ENCODE measurements around the gene ARHGAP10.

- TF ChIP-seq POLR2AphosphoS5 (IDR thresholded peaks at IDR 0.05; ENCODE audit: low read length) (no peak), USF2 (IDR thresholded peaks at IDR 0.05; ENCODE audit: borderline replicate concordance, low read depth, low read length) (no peak), ATF2 (IDR thresholded peaks at IDR 0.05; ENCODE audit: low read length) (no peak), NR2C1 (IDR thresholded peaks at IDR 0.05) (no peak), CTCF (IDR thresholded peaks at IDR 0.05 in 2 of 3, conservative IDR thresholded peaks at IDR 0.05 in 1 of 3; ENCODE audit: control insufficient read depth in 2 of 3, extremely low read depth in 1 of 3, insufficient read depth in 1 of 3, low read depth in 3 of 3, low read length in 3 of 3) (no peak), TAF1 (IDR thresholded peaks at IDR 0.05; ENCODE audit: borderline replicate concordance, low read depth, low read length) (no peak), POLR2A (IDR thresholded peaks at IDR 0.05; ENCODE audit: low read depth, low read length) (no peak), MAX (IDR thresholded peaks at IDR 0.05; ENCODE audit: low read depth, low read length) (no peak), SP1 (IDR thresholded peaks at IDR 0.05; ENCODE audit: low read depth, low read length) (no peak), TCF12 (IDR thresholded peaks at IDR 0.05; ENCODE audit: low read depth, low read length) (no peak), YY1 (IDR thresholded peaks at IDR 0.05; ENCODE audit: low read depth, low read length) (no peak), TARDBP (IDR thresholded peaks at IDR 0.05; ENCODE audit: borderline replicate concordance) (no peak), EZH2 (IDR thresholded peaks at IDR 0.05; ENCODE audit: borderline replicate concordance, control insufficient read depth, low read depth, low read length) (no peak), GABPA (IDR thresholded peaks at IDR 0.05; ENCODE audit: low read depth) (no peak)
Measured at GRCh38 chr4:147848634-147849033, 116.7 kb downstream of the ARHGAP10 start.

Data from GM12878 (cell line).